HepG2 (cell line): ENCODE data around the gene TMEM98. TPM values are rescaled to one million over a fixed set of nuclear protein-coding genes. Genes with fewer than 3 reads are reported as not detected.
"Not testable (repeated sequence)": the region's sequence is repeated elsewhere in the genome, so short reads cannot be mapped to it uniquely, and the experiment has no call there.

ENCODE experiments used
- ATAC-seq: fragments of 200-7000 bp; cut with Tn5 transposase; 3 replicates; pipeline ENCODE4 v1.9.1; 2020; ENCODE audit warnings: mild to moderate bottlenecking, moderate library complexity
- BruUV-seq: library from RNA; stranded (reverse); fragments of 400-500 nt; replicated peaks from 2 replicates; lab custom pipeline; 2021; lab: Mats Ljungman, UMichigan
- CTCF ChIA-PET: fragments of 300-600 bp; formaldehyde crosslinking; extraction: SDS; loops from one replicate; lab custom pipeline; 2021; ENCODE audit warnings: low total read pairs, inconsistent platforms, low intra/inter-chr PET ratio; lab: Yijun Ruan, JAX
- POLR2A ChIA-PET: fragments of 350-600 bp; sonication (Branson Sonifier 250); formaldehyde crosslinking; loops from one replicate; lab custom pipeline; 2020; ENCODE audit warnings: antibody characterized with exemption, inconsistent platforms; lab: Yijun Ruan, JAX
- DNase-seq: peaks from one replicate; pipeline ENCODE4 v3.0.0-alpha.2; 2015; ENCODE audit warnings: low spot score
- FAIRE-seq: peaks from 3 replicates; lab custom pipeline; 2011; peaks lifted over from hg19 to GRCh38; lab: Jason Lieb, UNC
- H2AFZ ChIP-seq: one replicate; pipeline ENCODE4 v1.6.1; 2011; ENCODE audit warnings: low read length, inconsistent platforms
- H3K27ac ChIP-seq: fragments of 300-600 bp; 3 replicates; pipeline ENCODE4 v1.8.0; 2011; ENCODE audit warnings: mixed run types, mild to moderate bottlenecking, mixed read lengths, low read length, inconsistent platforms; ENCODE audit not compliant: insufficient read depth; ENCODE audit errors: extremely low read length
- H3K27me3 ChIP-seq, 2 experiments: fragments of 200-600 bp in 1 of 2; 2 replicates in 1 of 2; 3 replicates in 1 of 2; pipeline versions ENCODE4 v1.6.0 to v1.8.0; 2011; ENCODE audit warnings: low read length in 2 of 2, mild to moderate bottlenecking in 2 of 2, moderate library complexity in 2 of 2, inconsistent platforms in 1 of 2; ENCODE audit not compliant: insufficient read depth in 2 of 2, control insufficient read depth in 1 of 2
- H3K36me3 ChIP-seq, 2 experiments: fragments of 200-600 bp in 1 of 2; replicated peaks in 1 of 2; 2 replicates in 1 of 2; 3 replicates in 1 of 2; pipeline versions ENCODE4 v1.5.1 to v1.8.0; 2011; ENCODE audit warnings: low read length in 2 of 2, inconsistent platforms in 1 of 2; ENCODE audit not compliant: insufficient read depth in 2 of 2, control insufficient read depth in 1 of 2
- H3K4me1 ChIP-seq: 2 replicates; pipeline ENCODE4 v1.5.1; 2012; ENCODE audit warnings: low read length, inconsistent platforms; ENCODE audit not compliant: insufficient read depth
- H3K4me2 ChIP-seq: 2 replicates; pipeline ENCODE4 v1.6.0; 2011; ENCODE audit warnings: low read depth, low read length, inconsistent platforms
- H3K4me3 ChIP-seq, 3 experiments: fragments of 200-600 bp in 1 of 3; sonication (generic), shearing (Covaris generic) in 1 of 3; replicated peaks in 1 of 3; 2 replicates each; pipeline ENCODE4 v1.5.1; 2011 to 2016; ENCODE audit warnings: low read length in 3 of 3, inconsistent platforms in 2 of 3, low read depth in 2 of 3, mild to moderate bottlenecking in 2 of 3, control low read depth in 1 of 3, mixed read lengths in 1 of 3; ENCODE audit not compliant: insufficient read depth in 1 of 3
- H3K79me2 ChIP-seq: one replicate; pipeline ENCODE4 v1.6.1; 2011; ENCODE audit warnings: low read length, inconsistent platforms; ENCODE audit not compliant: insufficient read depth
- H3K9ac ChIP-seq: 2 replicates; pipeline ENCODE4 v1.6.0; 2011; ENCODE audit warnings: mild to moderate bottlenecking, low read depth, low read length, inconsistent platforms; ENCODE audit not compliant: insufficient read depth
- H3K9me3 ChIP-seq: 2 replicates; pipeline ENCODE4 v1.5.1; 2012; ENCODE audit warnings: mild to moderate bottlenecking, low read length
- H4K20me1 ChIP-seq: 2 replicates; pipeline ENCODE4 v1.6.0; 2011; ENCODE audit warnings: inconsistent platforms, mild to moderate bottlenecking, low read length, moderate library complexity; ENCODE audit not compliant: insufficient read depth
- ATAD3A ChIP-seq: sonication (generic); formaldehyde crosslinking; IDR thresholded peaks from 2 replicates; pipeline ENCODE4 v1.4.0; 2020; ENCODE audit warnings: missing genetic modification reagents
- BHLHE40 ChIP-seq: IDR thresholded peaks from 2 replicates; pipeline ENCODE4 v1.6.1; 2011; ENCODE audit warnings: low read length, improper control_type of control experiment
- CC2D1A ChIP-seq: sonication (generic); formaldehyde crosslinking; IDR thresholded peaks from 2 replicates; pipeline ENCODE4 v1.8.1; 2023; ENCODE audit warnings: mild to moderate bottlenecking, missing genetic modification reagents
- CENPT ChIP-seq: sonication (generic); formaldehyde crosslinking; IDR thresholded peaks from 2 replicates; pipeline ENCODE4 v1.8.0; 2022; ENCODE audit warnings: low read depth, mild to moderate bottlenecking, moderate library complexity, missing genetic modification reagents
- ERF ChIP-seq: IDR thresholded peaks from 2 replicates; pipeline ENCODE4 v1.6.1; 2018; ENCODE audit warnings: missing biosample characterization, missing genetic modification reagents
- MEF2D ChIP-seq: sonication (generic); formaldehyde crosslinking; IDR thresholded peaks from 2 replicates; pipeline ENCODE4 v1.5.1; 2020; ENCODE audit warnings: mild to moderate bottlenecking, missing genetic modification reagents
- REL ChIP-seq: sonication (generic); formaldehyde crosslinking; conservative IDR thresholded peaks from 2 replicates; pipeline ENCODE4 v1.8.0; 2022; ENCODE audit warnings: mild to moderate bottlenecking, missing genetic modification reagents, moderate library complexity
- SAFB2 ChIP-seq: sonication (generic); formaldehyde crosslinking; IDR thresholded peaks from 2 replicates; pipeline ENCODE4 v1.5.1; 2020; ENCODE audit warnings: missing genetic modification reagents, low read depth, mild to moderate bottlenecking, borderline replicate concordance
- SRSF4 ChIP-seq: fragments of 200-400 bp; formaldehyde crosslinking; IDR thresholded peaks from one replicate; pipeline ENCODE4 v1.6.1; 2018; ENCODE audit warnings: mild to moderate bottlenecking, low read depth, low read length, moderate library complexity; ENCODE audit not compliant: poor library complexity, severe bottlenecking
- ZNF225 ChIP-seq: sonication (generic); formaldehyde crosslinking; IDR thresholded peaks from 2 replicates; pipeline ENCODE4 v1.4.0; 2020; ENCODE audit warnings: mild to moderate bottlenecking, missing genetic modification reagents
- ZNF766 ChIP-seq: sonication (generic); formaldehyde crosslinking; IDR thresholded peaks from 2 replicates; pipeline ENCODE4 v1.5.0; 2020; ENCODE audit warnings: missing genetic modification reagents, borderline replicate concordance
- ZSCAN22 ChIP-seq: sonication (generic); formaldehyde crosslinking; IDR thresholded peaks from 2 replicates; pipeline ENCODE4 v1.4.0; 2020; ENCODE audit warnings: mild to moderate bottlenecking, missing genetic modification reagents
- WGBS: methylation state at CpG from one replicate; pipeline ENCODE4 v1.1.6; 2017; ENCODE audit warnings: low lambda C conversion rate; 5-methylcytosine and 5-hydroxymethylcytosine counted together
- in situ Hi-C: cut with HindIII; loops from 2 replicates; pipeline ENCODE4 v1.10.0; 2017; ENCODE audit warnings: low pct_unique_long_range_greater_than_20kb; ENCODE audit not compliant: extremely low pct_ligation_motif_present
- intact Hi-C: fragments of 100-400 bp; cut with micrococcal nuclease; formaldehyde crosslinking; loops from one replicate; pipeline ENCODE4 v1.10.0; 2022; ENCODE audit not compliant: unreplicated experiment
- polyA plus RNA-seq, 8 experiments: library from polyadenylated mRNA; depleted of rRNA in 3 of 8; stranded (reverse) in 7 of 8; unstranded in 1 of 8; fragments of >200 nt; fragmentation: Illumina TruSeq in 4 of 8; extraction: Trizol in 4 of 8; gene quantifications; 2 replicates each; pipeline versions ENCODE4 v1.2.1 to v1.2.3, GENCODE V29; 2011 to 2016; ENCODE audit warnings: low read depth in 4 of 8, missing spikeins in 1 of 8, mixed read lengths in 1 of 8; ENCODE audit not compliant: insufficient read depth in 1 of 8
- total RNA-seq, 5 experiments: library from RNA; depleted of rRNA; stranded (reverse); fragments of >200 nt; fragmentation: Illumina TruSeq; extraction: Trizol; gene quantifications; 2 replicates each; pipeline ENCODE4 v1.2.3, GENCODE V29; 2016; ENCODE audit warnings: low read depth in 1 of 5
- TF ChIP-seq, protein P1 (sequence below): sonication (generic); formaldehyde crosslinking; IDR thresholded peaks from 2 replicates; pipeline ENCODE4 v1.8.1; 2022; ENCODE audit warnings: low read depth, mild to moderate bottlenecking, missing genetic modification reagents

Gene TMEM98
- total and polyA plus RNA-seq, 2 of the 13 experiments (the other 11 are each of a cell fraction or from before 2014, with no cell fraction given), result 103 to 175 TPM

DNA sequence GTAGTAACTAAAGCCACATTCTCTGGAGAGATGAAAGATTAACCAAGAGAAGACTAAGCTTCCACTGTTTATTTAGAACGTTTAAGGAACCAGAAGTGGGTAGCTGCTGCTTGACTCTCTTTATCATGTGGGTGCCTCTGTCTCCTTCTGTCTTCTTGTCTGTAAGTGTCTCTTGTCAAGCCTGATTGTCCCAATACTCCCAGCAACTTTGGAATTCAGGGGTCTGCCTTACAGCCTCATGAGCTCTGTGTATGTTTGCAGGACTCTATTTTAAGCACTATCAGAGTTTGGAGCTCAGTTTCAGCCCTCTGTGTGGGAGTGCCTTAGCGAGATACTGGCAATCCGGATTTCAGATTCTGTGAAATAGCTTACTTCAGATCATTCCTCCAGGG is 34.4 kb downstream of the TMEM98 start (continued):
- no peak for TF ChIP-seq CC2D1A (CRISPR knock-in tag)

DNA sequence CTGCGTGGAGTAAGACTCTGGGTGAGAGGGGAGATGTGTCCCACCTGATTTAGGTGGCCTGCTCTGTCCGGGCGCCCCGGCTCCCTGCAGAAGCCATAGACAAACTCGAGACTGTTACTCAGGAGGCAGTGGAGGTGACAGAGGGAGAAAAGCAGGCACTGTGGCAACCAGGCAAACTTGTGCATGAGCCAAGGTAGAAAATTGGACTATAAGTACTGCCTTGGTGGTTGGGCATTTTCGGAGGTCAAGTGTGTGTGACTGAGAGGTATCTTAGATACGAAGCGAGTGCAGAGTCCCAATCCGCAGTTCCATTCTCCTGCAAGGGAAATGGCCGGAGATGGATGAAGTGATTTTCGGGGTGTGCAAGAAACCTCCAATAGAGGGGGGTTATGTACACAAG is 36.6 kb downstream of the TMEM98 start:
- Histone ChIP-seq H3K4me2 (no peak overlapping the region), H3K27ac (no peak overlapping the region), H3K9ac (no peak overlapping the region), H2AFZ (no peak overlapping the region), H3K4me1 (peaks cover 7% of the 10 kb centered on the region; the same call in 1 of the 2 replicates), H4K20me1 (no peaks in the 10 kb centered on the region), H3K79me2 (no peaks in the 10 kb centered on the region), H3K4me3 (no peak overlapping the region), H3K36me3 (no peaks in the 10 kb centered on the region), H3K27me3 (no peaks in the 10 kb centered on the region; a peak in 1 of 5 replicates), H3K9me3 (no peaks in the 10 kb centered on the region)
- 66% methylated on average over 11 of the region's 11 CpGs for WGBS
- in situ Hi-C loops, result no loop called here
- DNase-seq (no peak), ATAC-seq (no peak), FAIRE-seq (no peak)
- TF ChIP-seq ZNF225 (CRISPR knock-in tag) (no peak), SAFB2 (CRISPR knock-in tag) (no peak), ZNF766 (CRISPR knock-in tag) (no peak), ATAD3A (CRISPR knock-in tag) (no peak), ZSCAN22 (no peak), ERF (no peak), CENPT (CRISPR knock-in tag) (no peak), MEF2D (CRISPR knock-in tag) (no peak), BHLHE40 (no peak), REL (CRISPR knock-in tag) (no peak), SRSF4 (no peak)
- TF ChIP-seq, protein P1, sequence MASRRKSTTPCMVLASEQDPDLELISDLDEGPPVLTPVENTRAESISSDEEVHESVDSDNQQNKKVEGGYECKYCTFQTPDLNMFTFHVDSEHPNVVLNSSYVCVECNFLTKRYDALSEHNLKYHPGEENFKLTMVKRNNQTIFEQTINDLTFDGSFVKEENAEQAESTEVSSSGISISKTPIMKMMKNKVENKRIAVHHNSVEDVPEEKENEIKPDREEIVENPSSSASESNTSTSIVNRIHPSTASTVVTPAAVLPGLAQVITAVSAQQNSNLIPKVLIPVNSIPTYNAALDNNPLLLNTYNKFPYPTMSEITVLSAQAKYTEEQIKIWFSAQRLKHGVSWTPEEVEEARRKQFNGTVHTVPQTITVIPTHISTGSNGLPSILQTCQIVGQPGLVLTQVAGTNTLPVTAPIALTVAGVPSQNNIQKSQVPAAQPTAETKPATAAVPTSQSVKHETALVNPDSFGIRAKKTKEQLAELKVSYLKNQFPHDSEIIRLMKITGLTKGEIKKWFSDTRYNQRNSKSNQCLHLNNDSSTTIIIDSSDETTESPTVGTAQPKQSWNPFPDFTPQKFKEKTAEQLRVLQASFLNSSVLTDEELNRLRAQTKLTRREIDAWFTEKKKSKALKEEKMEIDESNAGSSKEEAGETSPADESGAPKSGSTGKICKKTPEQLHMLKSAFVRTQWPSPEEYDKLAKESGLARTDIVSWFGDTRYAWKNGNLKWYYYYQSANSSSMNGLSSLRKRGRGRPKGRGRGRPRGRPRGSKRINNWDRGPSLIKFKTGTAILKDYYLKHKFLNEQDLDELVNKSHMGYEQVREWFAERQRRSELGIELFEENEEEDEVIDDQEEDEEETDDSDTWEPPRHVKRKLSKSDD, result no peak
- POLR2A ChIA-PET, result no interaction called here
- no TSS peak for BruUV-seq
- CTCF ChIA-PET, result no interaction called here
- intact Hi-C loops, result no loop called here

DNA sequence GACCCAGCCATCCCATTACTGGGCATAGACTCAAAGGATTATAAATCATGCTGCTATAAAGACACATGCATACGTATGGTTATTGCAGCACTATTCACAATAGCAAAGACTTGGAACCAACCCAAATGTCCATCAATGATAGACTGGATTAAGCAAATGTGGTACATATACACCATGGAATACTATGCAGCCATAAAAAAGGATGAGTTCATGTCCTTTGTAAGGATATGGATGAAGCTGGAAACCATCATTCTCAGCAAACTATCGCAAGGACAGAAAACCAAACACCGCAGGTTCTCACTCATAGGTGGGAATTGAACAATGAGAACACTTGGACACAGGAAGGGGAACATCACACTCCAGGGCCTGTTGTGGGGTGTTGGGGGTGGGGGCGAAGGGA is 41.3 kb downstream of the TMEM98 start:
- DNase-seq, BruUV-seq, H3K4me2 ChIP-seq, H3K4me3 ChIP-seq, intact Hi-C loops, ATAC-seq, FAIRE-seq, CTCF ChIA-PET, H3K79me2 ChIP-seq, in situ Hi-C loops, H3K4me1 ChIP-seq, H3K27ac ChIP-seq, POLR2A ChIA-PET, H3K36me3 ChIP-seq, H3K9ac ChIP-seq, H3K9me3 ChIP-seq, H4K20me1 ChIP-seq, H2AFZ ChIP-seq, H3K27me3 ChIP-seq: not testable (repeated sequence)
- WGBS, result 52% methylated on average over 4 of the region's 4 CpGs
